A673 (cell line): ENCODE results near the gene DMPK. TPM values are rescaled to one million over a fixed set of nuclear protein-coding genes. Genes with fewer than 3 reads are reported as not detected.

Experiments
- BruUV-seq: library from RNA; stranded (reverse); fragments of 400-500 nt; replicated peaks from 2 replicates; lab custom pipeline; 2021; lab: Mats Ljungman, UMichigan
- CTCF ChIA-PET: fragments of 300-600 bp; sonication (Branson Sonifier 250); formaldehyde crosslinking; loops from one replicate; lab custom pipeline; 2022; ENCODE audit warnings: antibody characterized with exemption; lab: Charles Lee
- POLR2A ChIA-PET: fragments of 300-600 bp; sonication (Branson Sonifier 250); formaldehyde crosslinking; loops from one replicate; lab custom pipeline; 2022; ENCODE audit warnings: antibody characterized with exemption; ENCODE audit not compliant: low non-redundant PET; lab: Charles Lee
- DNase-seq: peaks from one replicate; pipeline ENCODE4 v3.0.0-alpha.2; 2015; ENCODE audit warnings: low spot score
- H3K27ac ChIP-seq: fragments of 200-600 bp; sonication (generic); 2 replicates; pipeline ENCODE4 v1.5.1; 2016; ENCODE audit warnings: mixed run types, low read depth, mild to moderate bottlenecking, mixed read lengths, antibody characterized with exemption, low read length; ENCODE audit not compliant: poor library complexity, severe bottlenecking
- H3K27me3 ChIP-seq: fragments of 200-600 bp; sonication (generic); replicated peaks from 2 replicates; pipeline ENCODE4 v1.6.1; 2017; ENCODE audit warnings: mixed run types, low read depth, mild to moderate bottlenecking, mixed read lengths, antibody characterized with exemption, low read length; ENCODE audit not compliant: insufficient read depth, poor library complexity
- H3K36me3 ChIP-seq: fragments of 200-600 bp; sonication (generic); 2 replicates; pipeline ENCODE4 v1.6.1; 2016; ENCODE audit warnings: mixed run types, mild to moderate bottlenecking, mixed read lengths, antibody characterized with exemption, low read length; ENCODE audit not compliant: insufficient read depth, poor library complexity, severe bottlenecking
- H3K4me1 ChIP-seq: fragments of 200-600 bp; sonication (generic); 2 replicates; pipeline ENCODE4 v1.6.1; 2017; ENCODE audit warnings: mixed run types, mild to moderate bottlenecking, mixed read lengths, antibody characterized with exemption, low read length; ENCODE audit not compliant: insufficient read depth, poor library complexity, severe bottlenecking
- H3K4me3 ChIP-seq: fragments of 200-600 bp; sonication (generic); 2 replicates; pipeline ENCODE4 v1.5.1; 2016; ENCODE audit warnings: low read depth, mixed run types, mild to moderate bottlenecking, mixed read lengths, low read length; ENCODE audit not compliant: poor library complexity, severe bottlenecking
- H3K9me3 ChIP-seq: fragments of 200-600 bp; sonication (generic); 2 replicates; pipeline ENCODE4 v1.6.1; 2016; ENCODE audit warnings: mixed run types, low read depth, mild to moderate bottlenecking, mixed read lengths, antibody characterized with exemption, low read length; ENCODE audit not compliant: poor library complexity, severe bottlenecking
- EZH2 ChIP-seq: fragments of 200-600 bp; sonication (generic); IDR thresholded peaks from 2 replicates; pipeline ENCODE4 v1.6.1; 2017; ENCODE audit warnings: borderline replicate concordance, low read depth, mild to moderate bottlenecking, mixed read lengths, antibody characterized with exemption, low read length; ENCODE audit not compliant: poor library complexity, severe bottlenecking
- intact Hi-C: fragments of 100-400 bp; cut with micrococcal nuclease; formaldehyde crosslinking; loops from one replicate; pipeline ENCODE4 v1.10.0; 2022; ENCODE audit not compliant: unreplicated experiment
- total RNA-seq: library from RNA; stranded (reverse); gene quantifications from 2 replicates; pipeline ENCODE4 v1.2.3, GENCODE V29; 2021
- TF ChIP-seq, protein P1 (sequence below): fragments of 300-800, 200-600 bp; sonication (generic); conservative IDR thresholded peaks from 2 replicates; pipeline ENCODE4 v1.5.1; 2017; ENCODE audit warnings: low read depth, mild to moderate bottlenecking, antibody characterized with exemption, low read length, moderate library complexity, mixed read lengths

Gene DMPK
- total RNA-seq, 1 experiment from 2014 or later, result 82.0 TPM

DNA sequence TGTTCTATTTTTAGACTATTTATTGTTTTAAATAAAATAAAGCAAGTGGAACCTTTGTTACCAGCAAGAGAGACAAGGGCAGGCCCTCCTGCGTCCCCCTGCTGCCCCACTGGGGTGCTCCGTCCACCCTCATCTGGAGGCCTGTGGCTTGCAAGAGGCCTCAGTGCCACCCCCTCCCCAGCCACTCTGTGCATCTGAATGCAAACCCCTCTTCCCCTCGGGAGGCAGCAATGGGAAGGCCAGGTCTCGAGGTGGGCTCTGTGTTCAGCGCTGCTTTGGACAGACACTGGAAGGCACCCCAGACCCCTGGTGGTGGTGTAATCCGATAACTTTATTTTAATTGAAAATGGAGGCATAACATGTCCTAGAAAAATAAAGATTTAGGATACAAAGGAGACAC lies 17.8 kb downstream of the DMPK start:
- CTCF ChIA-PET, result interaction anchor here (0.6 kb wide), 1 partner anchor 719 kb away, joined by 4 read pairs; no protein-coding TSS in a partner anchor
- no peaks in the 10 kb centered on the region for H3K36me3 ChIP-seq
- peaks cover 18% of the 10 kb centered on the region for H3K4me1 ChIP-seq
- DNase-seq, result no peak
- no TSS peak for BruUV-seq
- intact Hi-C loops, result no loop called here
- H3K27me3 ChIP-seq, result no peaks in the 10 kb centered on the region
- H3K4me3 ChIP-seq, result no peak overlapping the region
- POLR2A ChIA-PET, result no interaction called here
- no peaks in the 10 kb centered on the region for H3K9me3 ChIP-seq
- H3K27ac ChIP-seq, result peak overlapping the region; percentile 21
- TF ChIP-seq EZH2, result no peak
- TF ChIP-seq, protein P1, sequence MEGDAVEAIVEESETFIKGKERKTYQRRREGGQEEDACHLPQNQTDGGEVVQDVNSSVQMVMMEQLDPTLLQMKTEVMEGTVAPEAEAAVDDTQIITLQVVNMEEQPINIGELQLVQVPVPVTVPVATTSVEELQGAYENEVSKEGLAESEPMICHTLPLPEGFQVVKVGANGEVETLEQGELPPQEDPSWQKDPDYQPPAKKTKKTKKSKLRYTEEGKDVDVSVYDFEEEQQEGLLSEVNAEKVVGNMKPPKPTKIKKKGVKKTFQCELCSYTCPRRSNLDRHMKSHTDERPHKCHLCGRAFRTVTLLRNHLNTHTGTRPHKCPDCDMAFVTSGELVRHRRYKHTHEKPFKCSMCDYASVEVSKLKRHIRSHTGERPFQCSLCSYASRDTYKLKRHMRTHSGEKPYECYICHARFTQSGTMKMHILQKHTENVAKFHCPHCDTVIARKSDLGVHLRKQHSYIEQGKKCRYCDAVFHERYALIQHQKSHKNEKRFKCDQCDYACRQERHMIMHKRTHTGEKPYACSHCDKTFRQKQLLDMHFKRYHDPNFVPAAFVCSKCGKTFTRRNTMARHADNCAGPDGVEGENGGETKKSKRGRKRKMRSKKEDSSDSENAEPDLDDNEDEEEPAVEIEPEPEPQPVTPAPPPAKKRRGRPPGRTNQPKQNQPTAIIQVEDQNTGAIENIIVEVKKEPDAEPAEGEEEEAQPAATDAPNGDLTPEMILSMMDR, result no peak

DNA sequence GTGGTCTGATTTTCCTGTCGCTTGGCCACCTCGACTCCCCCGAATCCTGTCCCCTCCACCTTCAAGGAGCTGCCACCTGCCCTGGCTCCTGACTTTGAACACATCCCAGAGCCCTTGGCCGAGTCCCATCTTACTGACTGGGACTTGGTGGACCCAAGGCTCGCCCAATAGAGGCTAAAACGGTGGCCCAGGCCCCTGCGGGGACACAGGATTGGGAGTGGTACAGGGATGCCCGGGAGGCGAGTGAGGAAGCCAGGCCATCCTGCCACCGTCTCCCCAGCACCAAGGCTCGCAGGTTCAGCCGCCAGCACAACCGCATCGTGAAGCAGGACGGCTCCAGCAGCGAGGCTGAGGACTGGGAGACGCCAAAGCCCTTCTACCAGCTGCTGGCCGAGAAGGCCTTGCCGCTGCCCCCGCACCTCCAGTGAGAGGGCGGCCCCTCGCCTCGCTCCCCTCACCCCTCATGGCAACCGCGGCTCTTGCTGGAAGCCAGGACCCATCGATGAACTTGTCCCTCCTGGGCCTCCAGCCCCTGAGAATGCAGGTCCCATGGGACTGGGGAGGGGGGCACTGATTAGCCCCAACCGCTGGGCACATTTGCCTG lies 18.5 kb downstream of the DMPK start:
- Histone ChIP-seq H3K27ac (no peak overlapping the region), H3K36me3 (no peaks in the 10 kb centered on the region), H3K9me3 (no peaks in the 10 kb centered on the region), H3K4me3 (no peak overlapping the region), H3K27me3 (no peaks in the 10 kb centered on the region), H3K4me1 (peaks cover 18% of the 10 kb centered on the region)
- DNase-seq, result no peak
- CTCF ChIA-PET, result interaction anchor here (0.6 kb wide), 1 partner anchor 719 kb away, joined by 4 read pairs; no protein-coding TSS in a partner anchor
- POLR2A ChIA-PET, result interaction anchor here (0.6 kb wide), 1 partner anchor 48 kb away, joined by 25 read pairs; no protein-coding TSS in a partner anchor
- TF ChIP-seq EZH2, result no peak
- TF ChIP-seq, protein P1, result no peak
- no TSS peak for BruUV-seq
- intact Hi-C loops, result no loop called here

DNA sequence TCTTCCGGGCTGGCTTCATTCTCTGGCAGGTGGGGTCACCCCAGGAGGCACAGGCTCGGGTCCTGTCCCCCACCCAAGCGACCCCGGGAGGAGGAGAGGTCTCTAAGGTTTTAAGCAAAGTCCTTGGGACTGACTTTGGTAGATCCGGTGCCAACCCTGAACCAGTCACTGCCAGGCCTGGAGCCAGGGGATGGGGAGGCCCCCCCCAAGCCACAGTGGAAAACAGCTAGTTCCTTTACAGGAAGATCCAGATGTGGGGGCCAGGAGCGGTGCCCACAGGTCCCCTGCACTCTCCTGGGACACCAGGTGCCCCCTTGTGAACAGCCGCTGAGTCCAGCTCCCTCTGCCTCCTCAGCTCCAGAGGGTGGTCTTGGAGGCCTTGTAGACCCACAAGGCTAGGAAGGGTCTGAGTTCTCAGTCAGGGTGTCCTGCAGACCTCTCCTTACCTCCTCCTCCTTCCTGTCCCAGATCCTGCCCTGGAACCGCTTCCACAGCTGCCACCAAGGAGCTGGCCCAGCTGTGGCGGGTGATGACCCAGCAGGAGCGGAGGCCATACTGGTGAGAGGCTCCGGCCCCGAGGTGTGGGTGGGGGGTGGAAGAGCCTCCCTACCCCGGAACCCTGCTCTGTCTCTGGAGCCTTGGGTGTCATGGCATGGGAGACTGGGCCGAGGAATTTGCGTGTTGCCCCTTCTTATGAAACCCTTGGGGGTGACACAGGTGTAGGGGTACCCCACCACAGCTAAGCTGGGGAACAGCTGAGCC lies 19.2 kb downstream of the DMPK start:
- no peak for TF ChIP-seq EZH2
- TF ChIP-seq, protein P1, result no peak
- no peak for DNase-seq
- BruUV-seq, result no TSS peak
- CTCF ChIA-PET, result no interaction called here
- intact Hi-C loops, result no loop called here
- Histone ChIP-seq H3K36me3 (no peaks in the 10 kb centered on the region), H3K4me1 (peaks cover 18% of the 10 kb centered on the region), H3K9me3 (no peaks in the 10 kb centered on the region), H3K4me3 (no peak overlapping the region), H3K27ac (no peak overlapping the region), H3K27me3 (no peaks in the 10 kb centered on the region)
- POLR2A ChIA-PET, result interaction anchor here (0.6 kb wide), 1 partner anchor 47 kb away, joined by 25 read pairs; no protein-coding TSS in a partner anchor
